Upper lobe of left lung (tissue), 6 donors: ENCODE data around the gene WNT2B. TPM values are rescaled to one million over a fixed set of nuclear protein-coding genes. Genes with fewer than 3 reads are reported as not detected.

Experiments
- ATAC-seq, 2 donors: fragments of 200-7000 bp; cut with Tn5 transposase; one replicate each; pipeline ENCODE4 v1.9.1; 2022; ENCODE audit warnings: mild to moderate bottlenecking in 2 of 2, moderate library complexity in 2 of 2; ENCODE audit not compliant: low FRiP score in 2 of 2
- DNase-seq, 2 donors: peaks; one replicate each; pipeline ENCODE4 v3.0.0-alpha.2; 2019 to 2020
- H3K27ac ChIP-seq, 4 donors: fragments of 200-600 bp; sonication (generic); one replicate each; pipeline ENCODE4 v1.5.1; 2016 to 2019
- H3K27me3 ChIP-seq, 4 donors: fragments of 200-600 bp; sonication (generic); one replicate each; pipeline ENCODE4 v1.5.1; 2017 to 2019
- H3K36me3 ChIP-seq, 4 donors: fragments of 200-600 bp; sonication (generic); one replicate each; pipeline ENCODE4 v1.5.1; 2016 to 2019
- H3K4me1 ChIP-seq, 4 donors: fragments of 200-600 bp; sonication (generic); one replicate each; pipeline ENCODE4 v1.5.1; 2018 to 2019
- H3K4me3 ChIP-seq, 4 donors: fragments of 200-600 bp; sonication (generic); one replicate each; pipeline ENCODE4 v1.5.1; 2017 to 2019; ENCODE audit warnings: mild to moderate bottlenecking in 2 of 4, moderate library complexity in 1 of 4
- H3K9me3 ChIP-seq, 4 donors: fragments of 200-600 bp; sonication (generic); one replicate each; pipeline ENCODE4 v1.5.1; 2018 to 2019
- EP300 ChIP-seq, 4 donors: sonication (generic); formaldehyde crosslinking; IDR thresholded peaks; one replicate each; pipeline ENCODE4 v1.5.1; 2017; ENCODE audit warnings: antibody characterized with exemption in 4 of 4, control low read depth in 2 of 4
- POLR2A ChIP-seq, 4 donors: fragments of 450-650 bp; IDR thresholded peaks; one replicate each; pipeline ENCODE4 v1.5.1; 2016 to 2017; ENCODE audit warnings: antibody characterized with exemption in 4 of 4, mild to moderate bottlenecking in 2 of 4
- POLR2AphosphoS5 ChIP-seq, 2 donors: sonication (generic); formaldehyde crosslinking; IDR thresholded peaks; one replicate each; pipeline ENCODE4 v1.5.1; 2017; ENCODE audit warnings: antibody characterized with exemption in 2 of 2
- WGBS, 2 donors: methylation state at CpG; one replicate each; pipeline ENCODE4 v1.1.5; 2017 to 2018; 5-methylcytosine and 5-hydroxymethylcytosine counted together
- total RNA-seq, 6 donors: library from RNA; depleted of rRNA in 4 of 6; stranded (reverse); fragments of >200 nt in 4 of 6; gene quantifications; one replicate each; pipeline versions ENCODE4 v1.1.0 to v1.2.1, GENCODE V29; 2016 to 2021
- TF ChIP-seq, protein P1 (sequence below), 6 experiments: fragments of 450-650 bp in 4 of 6; fragments of 200-600 bp in 2 of 6; sonication (generic) in 2 of 6; IDR thresholded peaks; one replicate each; pipeline ENCODE4 v1.5.1; 2016 to 2019; ENCODE audit warnings: antibody characterized with exemption in 6 of 6
- donor health status: DM: no; HTN: no; CAD: no; lungs with moderate emphysema.
- donor health status: DM: no; HTN: yes; CAD: no; lungs with severe emphysema.

WNT2B gene
- total RNA-seq, 6 donors from 2014 or later: 4.5 to 19.9 (median 9.5) TPM

DNA sequence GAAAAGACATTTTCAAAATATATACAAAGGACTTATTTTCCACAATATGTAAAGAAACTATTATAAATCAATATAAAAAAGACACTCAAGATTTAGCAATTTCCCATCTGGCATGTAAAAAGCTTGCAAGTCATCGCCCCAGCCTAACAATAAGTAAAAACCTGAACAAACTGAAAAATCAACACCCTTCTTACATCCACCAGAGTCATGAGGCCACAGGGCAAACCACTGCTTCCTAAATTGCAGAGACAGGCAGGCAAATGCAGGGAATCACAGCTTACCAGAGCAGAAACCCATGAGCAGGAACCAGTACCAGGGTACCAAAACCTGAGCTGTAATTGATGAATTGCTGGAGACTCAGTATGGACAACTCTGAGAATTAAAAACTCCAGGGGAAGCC, 16.7 kb upstream of the WNT2B start:
- TF ChIP-seq POLR2AphosphoS5 (IDR thresholded peaks at IDR 0.05) (no peak), POLR2A (IDR thresholded peaks at IDR 0.05) (no peak)
- WGBS, 2 donors: 83 to 87% methylated on average over 1 of the region's 1 CpG
- ATAC-seq (no peak), DNase-seq (no peak)
- Histone ChIP-seq H3K27me3 (no peaks in the 10 kb centered on the region), H3K36me3 (peaks cover 0 to 2% (median 0%) of the 10 kb centered on the region in 4 donors), H3K4me1 (no peaks in the 10 kb centered on the region), H3K27ac (no peak overlapping the region), H3K9me3 (no peaks in the 10 kb centered on the region), H3K4me3 (no peak overlapping the region)

DNA sequence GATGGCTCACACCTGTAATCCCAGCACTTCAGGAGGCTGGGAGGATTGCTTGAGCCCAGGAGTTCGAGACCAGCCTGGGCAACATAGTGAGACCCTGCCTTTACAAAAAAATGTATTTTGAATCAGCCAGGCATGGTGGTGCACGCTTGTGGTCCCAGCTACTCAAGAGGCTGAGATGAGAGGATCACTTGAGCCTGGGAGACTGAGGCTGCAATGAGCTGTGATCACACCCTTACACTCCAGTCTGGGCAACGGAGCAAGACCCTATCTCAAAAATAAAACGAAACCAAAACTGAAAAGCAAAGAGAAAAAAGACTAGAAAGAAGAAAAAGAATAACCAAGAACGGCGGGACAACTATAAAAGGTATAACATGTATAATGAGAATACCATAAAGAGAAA, 15.4 kb upstream of the WNT2B start:
- WGBS, 2 donors: 84 to 95% methylated on average over 6 of the region's 6 CpGs
- H3K36me3 ChIP-seq: peaks cover 0 to 2% (median 0%) of the 10 kb centered on the region in 4 donors
- H3K27ac ChIP-seq: no peak overlapping the region
- DNase-seq (no peak), ATAC-seq (no peak)
- no peaks in the 10 kb centered on the region for H3K4me1 ChIP-seq
- H3K27me3 ChIP-seq: no peaks in the 10 kb centered on the region
- no peak overlapping the region for H3K4me3 ChIP-seq
- TF ChIP-seq, protein P1, sequence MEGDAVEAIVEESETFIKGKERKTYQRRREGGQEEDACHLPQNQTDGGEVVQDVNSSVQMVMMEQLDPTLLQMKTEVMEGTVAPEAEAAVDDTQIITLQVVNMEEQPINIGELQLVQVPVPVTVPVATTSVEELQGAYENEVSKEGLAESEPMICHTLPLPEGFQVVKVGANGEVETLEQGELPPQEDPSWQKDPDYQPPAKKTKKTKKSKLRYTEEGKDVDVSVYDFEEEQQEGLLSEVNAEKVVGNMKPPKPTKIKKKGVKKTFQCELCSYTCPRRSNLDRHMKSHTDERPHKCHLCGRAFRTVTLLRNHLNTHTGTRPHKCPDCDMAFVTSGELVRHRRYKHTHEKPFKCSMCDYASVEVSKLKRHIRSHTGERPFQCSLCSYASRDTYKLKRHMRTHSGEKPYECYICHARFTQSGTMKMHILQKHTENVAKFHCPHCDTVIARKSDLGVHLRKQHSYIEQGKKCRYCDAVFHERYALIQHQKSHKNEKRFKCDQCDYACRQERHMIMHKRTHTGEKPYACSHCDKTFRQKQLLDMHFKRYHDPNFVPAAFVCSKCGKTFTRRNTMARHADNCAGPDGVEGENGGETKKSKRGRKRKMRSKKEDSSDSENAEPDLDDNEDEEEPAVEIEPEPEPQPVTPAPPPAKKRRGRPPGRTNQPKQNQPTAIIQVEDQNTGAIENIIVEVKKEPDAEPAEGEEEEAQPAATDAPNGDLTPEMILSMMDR (IDR thresholded peaks at IDR 0.05): no peak
- TF ChIP-seq POLR2A (IDR thresholded peaks at IDR 0.05) (no peak), POLR2AphosphoS5 (IDR thresholded peaks at IDR 0.05) (no peak), EP300 (IDR thresholded peaks at IDR 0.05) (no peak)
- H3K9me3 ChIP-seq: no peaks in the 10 kb centered on the region

DNA sequence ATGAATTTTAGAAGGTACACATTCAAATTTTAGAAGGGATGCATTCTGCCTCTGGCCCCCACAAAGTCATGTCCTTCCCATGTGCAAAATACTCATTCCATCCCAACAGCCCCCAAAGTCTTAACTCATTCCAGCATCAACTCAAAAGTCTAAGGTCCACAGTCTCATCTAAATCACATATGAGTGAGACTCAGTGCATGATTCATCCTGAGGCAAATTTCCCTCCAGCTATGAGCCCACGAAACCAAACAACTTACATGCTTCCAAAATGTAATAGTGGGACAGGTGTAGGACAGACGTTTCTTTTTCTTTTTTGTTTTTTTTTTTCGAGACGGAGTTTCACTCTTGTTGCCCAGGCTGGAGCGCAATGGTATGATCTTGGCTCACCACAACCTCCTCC, 12.5 kb upstream of the WNT2B start:
- no peak overlapping the region for H3K27ac ChIP-seq
- no peaks in the 10 kb centered on the region for H3K36me3 ChIP-seq
- H3K27me3 ChIP-seq: no peaks in the 10 kb centered on the region
- H3K4me3 ChIP-seq: no peak overlapping the region
- H3K9me3 ChIP-seq: no peaks in the 10 kb centered on the region
- DNase-seq (no peak), ATAC-seq (no peak)
- H3K4me1 ChIP-seq: peaks cover 0 to 1% (median 0%) of the 10 kb centered on the region in 4 donors
- 80 to 86% methylated on average over 5 of the region's 5 CpGs for WGBS, 2 donors
- TF ChIP-seq POLR2AphosphoS5 (IDR thresholded peaks at IDR 0.05) (no peak), POLR2A (IDR thresholded peaks at IDR 0.05) (no peak), EP300 (IDR thresholded peaks at IDR 0.05) (no peak)
- TF ChIP-seq, protein P1 (IDR thresholded peaks at IDR 0.05): no peak

DNA sequence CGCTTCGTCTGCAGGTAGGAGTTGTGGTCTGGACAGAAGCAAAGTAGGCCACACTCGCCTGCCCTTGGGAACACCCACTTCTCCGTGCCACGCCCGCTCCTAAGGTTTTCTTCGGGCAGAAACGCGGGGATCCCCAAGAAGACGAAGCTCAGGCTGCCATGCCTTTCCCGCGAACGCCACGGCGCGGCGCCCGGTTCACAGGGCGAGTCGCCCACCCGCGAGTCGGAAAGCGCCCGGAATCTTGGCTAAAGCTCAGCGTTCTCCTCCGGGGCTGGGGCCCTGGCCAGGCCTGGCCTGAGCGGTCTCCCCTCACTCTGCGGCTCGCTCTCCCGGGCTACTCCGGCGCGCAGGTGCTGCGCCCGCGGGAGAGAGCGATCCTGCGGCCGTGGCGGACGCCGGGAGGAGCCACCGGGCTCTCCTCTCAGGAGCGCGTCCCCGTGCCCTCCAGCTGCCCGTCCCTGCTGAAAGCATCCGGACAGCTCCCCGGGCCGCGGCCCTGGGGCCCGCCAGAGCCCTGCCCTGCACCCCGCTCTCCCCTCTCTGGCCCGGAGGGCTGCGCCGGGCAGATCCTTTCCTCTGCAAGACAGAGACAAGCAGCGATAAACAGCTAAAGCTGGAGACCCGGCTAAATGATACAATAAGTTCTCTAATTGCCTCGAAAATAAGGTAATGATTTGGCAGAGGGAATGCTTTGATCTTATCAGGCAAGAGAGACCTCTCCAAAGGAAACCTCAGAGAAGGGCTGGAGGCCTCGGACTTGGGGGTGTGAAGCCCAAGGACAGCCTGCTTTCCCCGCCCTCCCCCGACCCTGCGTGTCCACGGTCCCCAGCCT, 6.7 kb upstream of the WNT2B start:
- H3K27me3 ChIP-seq: peaks cover 0 to 5% (median 0%) of the 10 kb centered on the region in 4 donors
- DNase-seq: peak; percentile 70 to 95
- WGBS, 2 donors: 5 to 32% methylated on average over 9 to 64 of the region's 65 CpGs
- H3K4me1 ChIP-seq: peaks cover 9 to 15% (median 12%) of the 10 kb centered on the region in 4 donors
- H3K27ac ChIP-seq: peak overlapping the region in 2 of 4 donors; percentile 51 to 59
- H3K9me3 ChIP-seq: no peaks in the 10 kb centered on the region
- no peak for TF ChIP-seq EP300 (IDR thresholded peaks at IDR 0.05)
- TF ChIP-seq, protein P1 (IDR thresholded peaks at IDR 0.05): peak; percentile 65 to 81 (median 76)
- TF ChIP-seq POLR2A (IDR thresholded peaks at IDR 0.05): no peak
- TF ChIP-seq POLR2AphosphoS5 (IDR thresholded peaks at IDR 0.05): peak in 1 of 2 donors; percentile 39
- ATAC-seq: peak; percentile 34 to 88
- no peaks in the 10 kb centered on the region for H3K36me3 ChIP-seq
- peak overlapping the region; percentile 22 to 53 (median 48) for H3K4me3 ChIP-seq

DNA sequence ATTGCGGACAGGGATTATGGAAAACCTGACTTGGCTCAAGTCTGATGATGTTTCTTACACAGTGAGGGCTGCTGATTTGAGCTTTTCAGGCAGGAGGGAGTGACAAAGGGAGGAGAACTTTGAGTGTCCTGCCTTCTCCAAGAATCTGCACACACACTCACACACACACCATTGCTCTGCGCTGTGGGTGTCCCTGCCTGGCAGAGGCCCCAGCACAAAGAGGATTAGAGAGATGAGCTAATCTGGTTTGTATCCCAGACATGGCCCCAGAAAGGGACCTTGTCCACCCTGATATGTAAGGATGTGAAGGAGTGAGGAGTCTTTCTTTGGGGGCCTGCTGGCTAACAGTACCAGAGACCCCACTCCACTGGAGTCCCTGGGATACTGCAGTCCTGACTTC, 5.9 kb upstream of the WNT2B start:
- H3K27me3 ChIP-seq: peaks cover 0 to 7% (median 0%) of the 10 kb centered on the region in 4 donors
- TF ChIP-seq POLR2AphosphoS5 (IDR thresholded peaks at IDR 0.05): no peak
- TF ChIP-seq EP300 (IDR thresholded peaks at IDR 0.05): no peak
- TF ChIP-seq, protein P1 (IDR thresholded peaks at IDR 0.05): no peak
- no peak for TF ChIP-seq POLR2A (IDR thresholded peaks at IDR 0.05)

More for the DNA sequence above, 5.9 kb upstream of the WNT2B start:
- Histone ChIP-seq H3K27ac (no peak overlapping the region), H3K4me1 (peaks cover 11 to 19% (median 16%) of the 10 kb centered on the region in 4 donors), H3K36me3 (no peaks in the 10 kb centered on the region), H3K4me3 (no peak overlapping the region), H3K9me3 (no peaks in the 10 kb centered on the region)
- no peak for DNase-seq
- peak in 1 of 2 donors; percentile 31 for ATAC-seq
- 87 to 91% methylated on average over 2 of the region's 2 CpGs for WGBS, 2 donors
